ENCODE results near the gene EFCAB5. TPM values are rescaled to one million over a fixed set of nuclear protein-coding genes. Genes with fewer than 3 reads are reported as not detected.
"Not testable (repeated sequence)": the region's sequence is repeated elsewhere in the genome, so short reads cannot be mapped to it uniquely, and the experiment has no call there.

Gene EFCAB5
- total RNA-seq, 2 experiments from 2014 or later = 0.27 to 0.54 TPM

GRCh38 chr17:30021708-30022317 lies 80.4 kb downstream of the EFCAB5 start:
- H3K36me3 Mint-ChIP-seq (ENCODE audit: low read depth) = no peaks in the 10 kb centered on the region
- no peaks in the 10 kb centered on the region for H3K9me3 Mint-ChIP-seq (ENCODE audit: low read depth)
- H3K4me3 Mint-ChIP-seq = no peak overlapping the region
- ATAC-seq (peak; percentile 64), DNase-seq (peak; percentile 47)
- H3K4me1 Mint-ChIP-seq = no peaks in the 10 kb centered on the region
- ChIA-PET CTCF (interaction anchor here (0.7 to 2.5 kb wide), 21 partner anchors 9 to 383 kb away, joined by 3 to 17 read pairs (median 4); no protein-coding TSS in a partner anchor), POLR2A (interaction anchor here (0.7 kb wide), 1 partner anchor 665 kb away, joined by 3 read pairs; no protein-coding TSS in a partner anchor)
- intact Hi-C loops (cut with DNase I, micrococcal nuclease) = loop anchor here (1.0 to 5.0 kb wide), 2 partner anchors 90 to 215 kb away; partner anchors contain the start of gene SSH2 (in 1 of the 2)
- no peak overlapping the region for H3K27ac Mint-ChIP-seq
- peaks cover 2% of the 10 kb centered on the region for H3K27me3 Mint-ChIP-seq

- DNase-seq; H3K27ac Mint-ChIP-seq; H3K36me3 Mint-ChIP-seq (ENCODE audit: low read depth); H3K4me1 Mint-ChIP-seq; POLR2A ChIA-PET; H3K4me3 Mint-ChIP-seq; H3K9me3 Mint-ChIP-seq (ENCODE audit: low read depth); CTCF ChIA-PET; ATAC-seq; intact Hi-C loops (cut with DNase I, micrococcal nuclease); H3K27me3 Mint-ChIP-seq: not testable (repeated sequence)
Measured at GRCh38 chr17:30025325-30025724, 83.9 kb downstream of the EFCAB5 start.

GRCh38 chr17:30027676-30028075 lies 86.2 kb downstream of the EFCAB5 start:
- ATAC-seq = no peak
- POLR2A ChIA-PET = no interaction called here
- no peaks in the 10 kb centered on the region for H3K4me1 Mint-ChIP-seq
- no peak for DNase-seq
- intact Hi-C loops (cut with DNase I, micrococcal nuclease) = no loop called here
- H3K36me3 Mint-ChIP-seq (ENCODE audit: low read depth) = no peaks in the 10 kb centered on the region
- no peak overlapping the region for H3K4me3 Mint-ChIP-seq
- no peaks in the 10 kb centered on the region for H3K9me3 Mint-ChIP-seq (ENCODE audit: low read depth)
- no peak overlapping the region for H3K27ac Mint-ChIP-seq
- CTCF ChIA-PET = interaction anchor here (1.1 to 3.9 kb wide), 3 partner anchors 64 to 217 kb away, joined by 3 to 30 read pairs (median 8); no protein-coding TSS in a partner anchor
- H3K27me3 Mint-ChIP-seq = no peaks in the 10 kb centered on the region

GRCh38 chr17:30031214-30031869 lies 89.9 kb downstream of the EFCAB5 start:
- Mint-ChIP-seq H3K4me1 (no peaks in the 10 kb centered on the region), H3K9me3 (ENCODE audit: low read depth) (no peaks in the 10 kb centered on the region), H3K36me3 (ENCODE audit: low read depth) (no peaks in the 10 kb centered on the region), H3K27ac (no peak overlapping the region), H3K4me3 (no peak overlapping the region), H3K27me3 (no peaks in the 10 kb centered on the region)
- ATAC-seq = peak; percentile 64
- ChIA-PET CTCF (interaction anchor here (0.6 to 3.9 kb wide), 6 partner anchors 10 to 882 kb away, joined by 3 to 30 read pairs (median 4); no protein-coding TSS in a partner anchor), POLR2A (no interaction called here)
- no peak for DNase-seq
- intact Hi-C loops (cut with DNase I, micrococcal nuclease) = no loop called here

- no peak for DNase-seq
- Mint-ChIP-seq H3K27ac (no peak overlapping the region), H3K4me1 (no peaks in the 10 kb centered on the region), H3K4me3 (no peak overlapping the region), H3K27me3 (peaks cover 2% of the 10 kb centered on the region), H3K36me3 (ENCODE audit: low read depth) (no peaks in the 10 kb centered on the region), H3K9me3 (ENCODE audit: low read depth) (no peaks in the 10 kb centered on the region)
- POLR2A ChIA-PET = no interaction called here
- CTCF ChIA-PET = interaction anchor here (1.1 kb wide), 1 partner anchor 58 kb away, joined by 4 read pairs; no protein-coding TSS in a partner anchor
- ATAC-seq = no peak
- intact Hi-C loops (cut with DNase I, micrococcal nuclease) = no loop called here
Measured at GRCh38 chr17:30035369-30035768, 93.9 kb downstream of the EFCAB5 start.

- H3K4me1 Mint-ChIP-seq; H3K36me3 Mint-ChIP-seq (ENCODE audit: low read depth); H3K27ac Mint-ChIP-seq; H3K4me3 Mint-ChIP-seq; intact Hi-C loops (cut with DNase I, micrococcal nuclease); H3K9me3 Mint-ChIP-seq (ENCODE audit: low read depth); DNase-seq; POLR2A ChIA-PET; ATAC-seq: not testable (repeated sequence)
- peaks cover 10% of the 10 kb centered on the region for H3K27me3 Mint-ChIP-seq
- CTCF ChIA-PET = interaction anchor here (0.7 to 1.6 kb wide), 4 partner anchors 20 to 128 kb away, joined by 3 to 9 read pairs (median 4); no protein-coding TSS in a partner anchor
Measured at GRCh38 chr17:30040719-30041518, 99.5 kb downstream of the EFCAB5 start.

GRCh38 chr17:30041551-30041950 lies 100.1 kb downstream of the EFCAB5 start:
- intact Hi-C loops (cut with DNase I, micrococcal nuclease) = no loop called here
- ChIA-PET POLR2A (no interaction called here), CTCF (interaction anchor here (0.8 kb wide), 1 partner anchor 63 kb away, joined by 4 read pairs; no protein-coding TSS in a partner anchor)
- no peaks in the 10 kb centered on the region for H3K9me3 Mint-ChIP-seq (ENCODE audit: low read depth)
- DNase-seq = no peak
- no peak for ATAC-seq
- H3K4me1 Mint-ChIP-seq = no peaks in the 10 kb centered on the region
- H3K4me3 Mint-ChIP-seq = no peak overlapping the region
- peaks cover 2% of the 10 kb centered on the region for H3K36me3 Mint-ChIP-seq (ENCODE audit: low read depth)
- H3K27ac Mint-ChIP-seq = no peak overlapping the region
- peaks cover 10% of the 10 kb centered on the region for H3K27me3 Mint-ChIP-seq

GRCh38 chr17:30062372-30062771 lies 120.9 kb downstream of the EFCAB5 start:
- no peak overlapping the region for H3K27ac Mint-ChIP-seq
- H3K9me3 Mint-ChIP-seq (ENCODE audit: low read depth) = peaks cover 22% of the 10 kb centered on the region
- ChIA-PET POLR2A (no interaction called here), CTCF (interaction anchor here (0.8 to 2.7 kb wide), 3 partner anchors 12 to 31 kb away, joined by 3 to 13 read pairs (median 3); no protein-coding TSS in a partner anchor)
- H3K36me3 Mint-ChIP-seq (ENCODE audit: low read depth) = peaks cover 7% of the 10 kb centered on the region
- H3K27me3 Mint-ChIP-seq = peaks cover 15% of the 10 kb centered on the region
- intact Hi-C loops (cut with DNase I, micrococcal nuclease) = no loop called here
- ATAC-seq (no peak), DNase-seq (no peak)
- H3K4me1 Mint-ChIP-seq = no peaks in the 10 kb centered on the region
- H3K4me3 Mint-ChIP-seq = no peak overlapping the region

- Mint-ChIP-seq H3K27ac (no peak overlapping the region), H3K4me3 (no peak overlapping the region), H3K27me3 (peaks cover 15% of the 10 kb centered on the region), H3K36me3 (ENCODE audit: low read depth) (peaks cover 7% of the 10 kb centered on the region), H3K9me3 (ENCODE audit: low read depth) (peaks cover 22% of the 10 kb centered on the region), H3K4me1 (no peaks in the 10 kb centered on the region)
- ChIA-PET POLR2A (no interaction called here), CTCF (interaction anchor here (0.7 kb wide), 1 partner anchor 160 kb away, joined by 3 read pairs; no protein-coding TSS in a partner anchor)
- intact Hi-C loops (cut with DNase I, micrococcal nuclease) = no loop called here
- ATAC-seq = no peak
- DNase-seq = no peak
Measured at GRCh38 chr17:30064738-30065137, 123.3 kb downstream of the EFCAB5 start.

GRCh38 chr17:30068465-30068864 lies 127.0 kb downstream of the EFCAB5 start:
- intact Hi-C loops (cut with DNase I, micrococcal nuclease) = no loop called here
- no peak overlapping the region for H3K27ac Mint-ChIP-seq
- ChIA-PET POLR2A (no interaction called here), CTCF (interaction anchor here (1.2 to 1.6 kb wide), 2 partner anchors 24 to 36 kb away, joined by 6 read pairs; no protein-coding TSS in a partner anchor)
- H3K4me1 Mint-ChIP-seq = no peaks in the 10 kb centered on the region
- no peak overlapping the region for H3K4me3 Mint-ChIP-seq
- peaks cover 7% of the 10 kb centered on the region for H3K36me3 Mint-ChIP-seq (ENCODE audit: low read depth)
- H3K27me3 Mint-ChIP-seq = peaks cover 13% of the 10 kb centered on the region
- DNase-seq = no peak
- ATAC-seq = no peak
- peaks cover 21% of the 10 kb centered on the region for H3K9me3 Mint-ChIP-seq (ENCODE audit: low read depth)

GRCh38 chr17:30074254-30074653 lies 132.8 kb downstream of the EFCAB5 start:
- no peak overlapping the region for H3K4me3 Mint-ChIP-seq
- DNase-seq (no peak), ATAC-seq (no peak)
- POLR2A ChIA-PET = no interaction called here
- H3K27ac Mint-ChIP-seq = no peak overlapping the region
- no peaks in the 10 kb centered on the region for H3K36me3 Mint-ChIP-seq (ENCODE audit: low read depth)
- intact Hi-C loops (cut with DNase I, micrococcal nuclease) = no loop called here
- CTCF ChIA-PET = interaction anchor here (0.7 to 1.8 kb wide), 6 partner anchors 11 to 1324 kb away, joined by 3 to 8 read pairs (median 4); no protein-coding TSS in a partner anchor
- no peaks in the 10 kb centered on the region for H3K9me3 Mint-ChIP-seq (ENCODE audit: low read depth)
- peaks cover 13% of the 10 kb centered on the region for H3K27me3 Mint-ChIP-seq
- no peaks in the 10 kb centered on the region for H3K4me1 Mint-ChIP-seq
